GM18861 (cell line): ENCODE measurements around the gene ARMC7.
"Not testable (repeated sequence)": the region's sequence is repeated elsewhere in the genome, so short reads cannot be mapped to it uniquely, and the experiment has no call there.

Source experiments
- ATAC-seq: cut with Tn5 transposase; IDR thresholded peaks from one replicate; pipeline ENCODE4 v1.9.1; 2021; ENCODE audit not compliant: unreplicated experiment

The ARMC7 gene

DNA sequence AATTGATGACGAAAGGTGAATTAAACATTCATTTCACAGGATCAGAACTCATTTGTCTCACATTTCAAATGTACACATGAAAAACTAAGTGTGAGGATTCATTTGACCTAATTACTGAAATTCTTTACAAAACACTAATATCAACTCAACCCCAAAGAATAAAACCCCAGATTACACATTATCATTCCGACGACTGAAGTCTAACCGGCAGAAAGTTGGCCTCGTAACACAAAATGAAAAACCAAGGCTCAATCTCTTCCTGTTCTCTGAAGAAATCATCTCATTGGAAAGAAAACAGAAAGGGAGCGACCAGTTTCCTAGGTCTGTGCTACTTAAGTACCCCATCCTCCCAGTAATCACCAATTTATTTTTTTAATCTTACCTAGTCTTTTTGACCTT lies 42.8 kb downstream of the ARMC7 start:
- ATAC-seq = no peak

- ATAC-seq = no peak
Observed at GRCh38 chr17:75152922-75153779, 43.4 kb downstream of the ARMC7 start.

DNA sequence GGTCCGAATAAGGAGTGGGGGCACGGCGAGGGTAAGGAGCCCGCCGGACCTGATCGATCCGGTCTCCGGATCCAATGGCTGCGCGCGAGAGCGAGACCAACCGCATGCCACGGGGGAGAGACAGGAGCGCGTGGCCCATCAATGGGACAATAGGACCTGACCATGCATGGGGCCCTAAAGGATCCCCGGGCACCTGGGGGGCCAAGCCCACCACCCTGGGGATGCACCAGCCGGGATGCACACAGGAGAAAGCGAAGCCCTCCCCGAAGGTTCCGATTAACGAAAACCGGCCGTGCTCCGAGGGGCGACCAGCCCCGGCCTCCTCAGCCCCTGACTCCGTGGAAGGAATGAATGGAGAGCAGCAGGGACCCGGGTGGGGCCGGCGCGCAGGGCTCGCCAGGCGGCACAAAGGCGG lies 44.0 kb downstream of the ARMC7 start:
- peak; percentile 13 for ATAC-seq

DNA sequence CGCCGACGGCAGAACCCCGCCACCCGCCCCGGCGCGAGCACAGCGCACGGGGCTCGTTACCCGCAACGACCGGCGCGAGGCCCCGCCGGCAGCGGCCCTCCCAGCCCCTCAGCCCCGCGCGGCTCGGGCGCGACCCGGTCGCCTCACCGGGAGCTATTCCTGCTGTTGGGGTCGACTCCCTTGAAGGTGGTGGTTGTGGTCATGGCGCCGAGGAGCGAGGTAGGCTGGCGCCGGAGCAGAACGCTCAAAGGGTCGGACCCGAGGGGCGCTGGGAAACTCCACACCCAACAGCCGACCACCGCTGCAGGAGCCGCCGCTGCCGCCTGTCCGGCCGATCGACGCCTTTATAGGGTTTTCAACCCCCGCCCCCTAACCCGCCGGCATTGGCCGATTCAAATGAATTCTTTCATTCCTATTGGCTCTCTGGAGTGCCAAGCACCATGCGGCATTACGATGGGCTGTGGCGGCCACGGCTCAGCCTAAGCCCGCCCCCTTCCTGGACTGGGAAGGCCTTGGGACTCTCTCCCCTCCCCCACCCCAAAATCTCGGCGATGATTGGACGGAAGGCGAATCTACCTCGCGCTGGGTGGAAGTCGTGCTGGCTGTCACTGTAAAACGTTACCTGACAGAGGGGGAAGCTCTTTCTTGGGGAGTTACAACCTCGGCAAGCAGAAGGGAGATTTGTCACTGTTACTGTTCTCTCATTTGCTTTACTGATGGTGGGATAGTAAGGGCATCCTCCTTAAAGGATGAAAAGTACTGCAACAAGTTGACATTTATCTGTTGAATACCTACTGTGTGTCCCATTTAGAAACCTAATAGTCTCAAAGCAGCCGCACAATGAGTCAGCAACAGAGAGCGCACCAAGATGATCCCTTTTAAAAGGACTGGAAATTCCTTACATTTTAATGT lies 44.7 kb downstream of the ARMC7 start, which contains the start of gene JPT1:
Gene JPT1, minus strand, starts transcription at position 318 of the 912 bp plus-strand sequence. Its CDS starts 115 bp downstream, at position 203.
- ATAC-seq = peak; percentile 91

GRCh38 chr17:75155191-75155601 lies 45.4 kb downstream of the ARMC7 start:
- no peak for ATAC-seq

GRCh38 chr17:75158480-75158879 lies 48.7 kb downstream of the ARMC7 start:
- ATAC-seq = not testable (repeated sequence)

DNA sequence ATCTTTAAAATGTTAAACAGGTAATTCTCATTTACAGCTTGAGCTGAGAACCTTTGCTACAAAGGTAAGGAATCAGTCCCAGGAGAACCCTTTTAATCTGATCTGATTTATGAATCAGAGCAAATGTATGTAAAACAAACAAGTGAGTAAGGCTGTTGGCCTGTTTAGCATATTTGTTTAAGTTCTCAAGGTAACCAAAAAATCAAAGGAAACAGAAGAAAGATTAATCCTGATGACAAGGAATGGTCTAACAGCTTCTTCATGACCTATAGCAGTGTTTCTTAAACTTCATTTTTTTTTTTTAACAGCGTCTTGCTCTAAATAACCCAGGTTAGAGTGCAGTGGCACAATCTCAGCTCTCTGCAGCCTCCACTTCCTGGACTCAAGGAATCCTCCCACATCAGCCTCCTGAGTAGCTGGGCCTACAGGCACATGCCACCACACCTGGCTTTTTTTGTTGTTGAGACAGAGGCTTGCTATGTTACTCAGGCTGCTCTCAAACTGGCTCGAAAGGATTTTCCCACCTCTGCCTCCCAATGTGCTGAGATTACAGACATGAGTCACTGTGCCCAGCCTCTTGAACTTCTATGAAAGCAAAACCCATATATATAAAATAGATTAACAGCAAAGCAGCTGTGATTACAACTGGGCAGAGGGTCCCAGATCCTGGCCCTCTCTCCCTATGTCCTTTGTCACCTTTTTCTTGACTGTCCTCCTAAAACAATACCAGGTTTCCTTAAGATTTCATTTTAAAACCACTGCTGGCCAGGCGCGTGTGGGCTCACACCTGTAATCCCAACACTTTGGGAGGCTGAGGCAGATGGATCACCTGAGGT lies 49.6 kb downstream of the ARMC7 start:
- no peak for ATAC-seq

GRCh38 chr17:75160211-75160610 lies 50.4 kb downstream of the ARMC7 start:
- ATAC-seq = no peak

DNA sequence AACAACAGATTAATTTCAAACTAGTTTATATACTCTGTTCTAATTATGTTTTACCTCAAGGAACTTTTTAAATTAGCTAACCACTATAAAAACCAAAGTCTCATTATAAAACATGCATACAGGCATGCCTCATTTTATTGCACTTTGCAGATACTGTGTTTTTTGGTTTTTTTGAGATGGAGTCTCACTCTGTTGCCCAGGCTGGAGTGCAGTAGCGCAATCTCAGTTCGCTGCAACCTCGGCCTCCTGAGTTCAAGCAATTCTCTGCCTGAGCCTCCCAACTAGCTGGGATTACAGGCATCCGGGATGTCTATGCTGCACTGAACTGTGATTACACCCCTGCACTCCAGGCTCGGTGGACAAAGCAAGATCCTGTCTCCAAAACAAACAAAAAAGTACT lies 53.3 kb downstream of the ARMC7 start:
- ATAC-seq = no peak

DNA sequence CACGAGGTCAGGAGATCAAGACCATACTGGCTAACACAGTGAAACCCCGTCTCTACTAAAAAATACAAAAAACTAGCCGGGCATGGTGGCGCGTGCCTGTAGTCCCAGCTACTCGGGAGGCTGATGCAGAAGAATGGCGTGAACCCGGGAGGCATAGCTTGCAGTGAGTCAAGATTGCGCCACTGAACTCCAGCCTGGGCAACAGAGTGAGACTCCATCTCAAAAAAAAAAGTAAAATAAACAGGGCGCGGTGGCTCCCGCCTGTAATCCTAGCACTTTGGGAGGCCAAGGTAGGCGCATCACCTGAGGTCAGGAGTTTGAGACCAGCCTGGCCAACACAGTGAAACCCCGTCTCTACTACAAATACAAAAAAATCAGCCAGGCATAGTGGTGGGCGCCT lies 54.8 kb downstream of the ARMC7 start:
- not testable (repeated sequence) for ATAC-seq

GRCh38 chr17:75168998-75169397 lies 59.2 kb downstream of the ARMC7 start:
- no peak for ATAC-seq

GRCh38 chr17:75173526-75173925 lies 63.8 kb downstream of the ARMC7 start:
- no peak for ATAC-seq

- no peak for ATAC-seq
Observed at GRCh38 chr17:75174996-75175395, 65.2 kb downstream of the ARMC7 start.

GRCh38 chr17:75176625-75177024 lies 66.9 kb downstream of the ARMC7 start:
- no peak for ATAC-seq

GRCh38 chr17:75178453-75178852 lies 68.7 kb downstream of the ARMC7 start:
- ATAC-seq = no peak
